HG03045 (cell line): ENCODE results near the gene SELENOF.
"Not testable (repeated sequence)": the region's sequence is repeated elsewhere in the genome, so short reads cannot be mapped to it uniquely, and the experiment has no call there.

Source experiments
- ATAC-seq: cut with Tn5 transposase; IDR thresholded peaks from one replicate; pipeline ENCODE4 v1.9.1; 2021; ENCODE audit warnings: mild to moderate bottlenecking, moderate library complexity; ENCODE audit not compliant: unreplicated experiment

Gene SELENOF

GRCh38 chr1:86821956-86822355 lies 92.0 kb downstream of the SELENOF start:
- ATAC-seq, result no peak

- ATAC-seq, result not testable (repeated sequence)
Measured at GRCh38 chr1:86819970-86820369, 94.0 kb downstream of the SELENOF start.

- not testable (repeated sequence) for ATAC-seq
Measured at GRCh38 chr1:86817246-86817826, 96.6 kb downstream of the SELENOF start.

- not testable (repeated sequence) for ATAC-seq
Measured at GRCh38 chr1:86814118-86814517, 99.8 kb downstream of the SELENOF start.
